CD8-positive, alpha-beta memory T cell (primary cell): ENCODE data around the gene ILK. TPM values are rescaled to one million over a fixed set of nuclear protein-coding genes. Genes with fewer than 3 reads are reported as not detected.

Experiments
- CTCF ChIA-PET: fragments of 350-600 bp; sonication (Branson Sonifier 250); formaldehyde crosslinking; loops from one replicate; lab custom pipeline; 2021; ENCODE audit warnings: antibody characterized with exemption; lab: Charles Lee
- POLR2A ChIA-PET: fragments of 350-600 bp; sonication (Branson Sonifier 250); formaldehyde crosslinking; loops from one replicate; lab custom pipeline; 2021; ENCODE audit warnings: antibody characterized with exemption; lab: Charles Lee
- DNase-seq, 5 donors: peaks; one replicate each; pipeline versions ENCODE4 v3.0.0 to v3.0.0-alpha.2; 2020 to 2022; ENCODE audit warnings: mixed read lengths in 1 of 5
- H3K27ac ChIP-seq: one replicate; pipeline ENCODE4 v1.7.0; 2013; ENCODE audit warnings: low read depth, mild to moderate bottlenecking, low read length, moderate library complexity
- H3K27me3 ChIP-seq: 2 replicates; pipeline ENCODE4 v1.7.0; 2013; ENCODE audit warnings: low read length, mild to moderate bottlenecking; ENCODE audit not compliant: insufficient read depth, poor library complexity, severe bottlenecking
- H3K36me3 ChIP-seq: 2 replicates; pipeline ENCODE4 v1.7.0; 2013; ENCODE audit warnings: mild to moderate bottlenecking, low read length, moderate library complexity; ENCODE audit not compliant: insufficient read depth
- H3K4me1 ChIP-seq: 2 replicates; pipeline ENCODE4 v1.7.0; 2013; ENCODE audit warnings: mild to moderate bottlenecking, low read length, moderate library complexity; ENCODE audit not compliant: insufficient read depth
- H3K4me3 ChIP-seq: 2 replicates; pipeline ENCODE4 v1.7.0; 2013; ENCODE audit warnings: mild to moderate bottlenecking, low read length
- H3K9me3 ChIP-seq: 2 replicates; pipeline ENCODE4 v1.7.0; 2013; ENCODE audit warnings: mild to moderate bottlenecking, low read length
- H3K27ac Mint-ChIP-seq, 8 donors: one replicate each; pipeline ENCODE4 v1.8.0; 2020 to 2021; ENCODE audit warnings: mixed read lengths in 8 of 8, mild to moderate bottlenecking in 6 of 8, inconsistent platforms in 3 of 8, moderate library complexity in 3 of 8
- H3K27me3 Mint-ChIP-seq, 2 donors: one replicate each; pipeline ENCODE4 v1.8.0; 2020 to 2021; ENCODE audit warnings: mixed read lengths in 2 of 2, mild to moderate bottlenecking in 1 of 2, moderate library complexity in 1 of 2
- H3K36me3 Mint-ChIP-seq, 3 donors: one replicate each; pipeline ENCODE4 v1.8.0; 2020 to 2021; ENCODE audit warnings: mixed read lengths in 3 of 3, inconsistent platforms in 1 of 3, mild to moderate bottlenecking in 1 of 3
- H3K4me1 Mint-ChIP-seq, 3 donors: one replicate each; pipeline ENCODE4 v1.8.0; 2020 to 2021; ENCODE audit warnings: mixed read lengths in 3 of 3, inconsistent platforms in 1 of 3, mild to moderate bottlenecking in 1 of 3
- H3K4me3 Mint-ChIP-seq, 7 donors: one replicate each; pipeline ENCODE4 v1.8.0; 2020 to 2021; ENCODE audit warnings: mixed read lengths in 7 of 7, mild to moderate bottlenecking in 6 of 7, moderate library complexity in 4 of 7, inconsistent platforms in 2 of 7
- H3K9me3 Mint-ChIP-seq, 5 donors: one replicate each; pipeline ENCODE4 v1.8.0; 2020 to 2022; ENCODE audit warnings: mixed read lengths in 5 of 5, mild to moderate bottlenecking in 3 of 5, moderate library complexity in 2 of 5, inconsistent platforms in 1 of 5
- polyA plus RNA-seq: library from polyadenylated mRNA; unstranded; fragments of 300-500 nt; fragmentation: Illumina TruSeq; gene quantifications from one replicate; pipeline ENCODE4 v1.2.3, GENCODE V29; 2021
- total RNA-seq, 2 experiments: library from RNA; stranded (reverse); gene quantifications; one replicate each; pipeline ENCODE4 v1.2.3, GENCODE V29; 2021

The ILK gene
- total and polyA plus RNA-seq, 3 experiments from 2014 or later = 90.1 to 111 (median 92.6) TPM

DNA sequence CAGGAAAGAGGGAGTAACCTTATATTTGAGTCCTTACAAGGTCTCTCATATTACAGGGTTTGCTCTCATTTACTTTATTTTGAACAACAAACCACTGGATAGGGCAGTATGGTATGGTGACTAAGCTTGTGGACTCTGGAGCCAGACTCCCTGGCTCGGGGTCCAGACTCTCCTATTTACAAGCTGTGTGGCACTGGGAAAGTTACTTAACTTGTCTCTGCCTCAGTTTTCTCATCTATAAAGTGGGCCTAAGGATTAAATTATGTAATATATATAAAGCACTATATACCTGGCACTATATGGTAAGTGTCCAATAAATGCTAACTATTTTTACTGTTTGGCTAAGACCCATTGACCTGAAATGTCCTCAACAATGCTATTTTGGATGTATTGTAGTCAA, 53.8 kb downstream of the ILK start:
- Mint-ChIP-seq H3K9me3 (no peaks in the 10 kb centered on the region), H3K27me3 (peaks cover 0 to 2% of the 10 kb centered on the region in 2 donors), H3K4me3 (peak overlapping the region; percentile 46 to 74 (median 62)), H3K36me3 (no peaks in the 10 kb centered on the region), H3K4me1 (peaks cover 0 to 3% (median 2%) of the 10 kb centered on the region in 3 donors), H3K27ac (peak overlapping the region in 4 of 8 donors; percentile 0 to 58 (median 28))
- Histone ChIP-seq H3K27ac (no peak overlapping the region), H3K27me3 (no peaks in the 10 kb centered on the region), H3K9me3 (no peaks in the 10 kb centered on the region), H3K36me3 (no peaks in the 10 kb centered on the region), H3K4me1 (peaks cover 20% of the 10 kb centered on the region), H3K4me3 (no peak overlapping the region)
- DNase-seq = no peak
- POLR2A ChIA-PET = interaction anchor here (1.0 to 1.1 kb wide), 2 partner anchors 38 to 45 kb away, joined by 3 read pairs; partner anchors contain the start of gene TPP1
- CTCF ChIA-PET = interaction anchor here (1.0 to 2.4 kb wide), 5 partner anchors 10 to 45 kb away, joined by 3 to 11 read pairs (median 3); partner anchors contain the start of gene MRPL17

DNA sequence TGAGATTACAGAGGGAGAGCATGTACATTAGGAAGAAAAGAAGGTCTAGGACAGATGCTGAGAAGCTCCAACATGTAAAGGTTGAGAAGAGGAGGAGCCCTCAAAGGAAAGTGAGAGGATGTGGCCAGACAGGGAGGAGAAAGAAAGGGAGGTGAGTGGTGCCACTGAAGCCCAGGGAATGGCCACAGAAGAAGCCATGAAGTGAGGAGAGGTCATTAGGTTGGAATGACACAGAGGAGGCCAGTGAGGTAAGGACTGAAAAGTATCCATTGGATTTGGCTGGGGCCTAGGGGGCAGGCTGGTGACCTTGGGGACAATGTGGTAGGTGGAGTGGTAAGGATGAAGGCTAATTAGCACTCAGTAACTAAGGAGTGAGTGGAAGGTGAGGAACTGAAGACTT, 55.1 kb downstream of the ILK start:
- Mint-ChIP-seq H3K4me1 (peaks cover 2 to 8% (median 3%) of the 10 kb centered on the region in 3 donors), H3K27ac (no peak overlapping the region), H3K9me3 (no peaks in the 10 kb centered on the region), H3K4me3 (no peak overlapping the region), H3K36me3 (no peaks in the 10 kb centered on the region), H3K27me3 (peaks cover 0 to 2% of the 10 kb centered on the region in 2 donors)
- DNase-seq = no peak
- Histone ChIP-seq H3K27ac (no peak overlapping the region), H3K4me1 (peaks cover 11% of the 10 kb centered on the region), H3K27me3 (no peaks in the 10 kb centered on the region), H3K36me3 (no peaks in the 10 kb centered on the region), H3K4me3 (no peak overlapping the region), H3K9me3 (no peaks in the 10 kb centered on the region)
- POLR2A ChIA-PET = interaction anchor here (0.6 kb wide), 1 partner anchor 25 kb away, joined by 3 read pairs; the partner anchor contains the start of gene MRPL17
- CTCF ChIA-PET = interaction anchor here (1.4 to 2.4 kb wide), 3 partner anchors 9 to 25 kb away, joined by 4 to 11 read pairs (median 7); partner anchors contain the start of gene MRPL17

Other genes starting within 250 kb of the ILK start
- 10 to 100 TPM; 30.4 to 30.9 TPM for gene SMPD1, start 213.3 kb upstream of the ILK start, total RNA-seq
- gene SMPD1, start 213.3 kb upstream of the ILK start, polyA plus RNA-seq = 17.3 TPM
- 10 to 100 TPM; 41.7 to 43.6 TPM for gene APBB1, start 184.7 kb upstream of the ILK start, total RNA-seq
- 80.2 TPM for gene APBB1, start 184.7 kb upstream of the ILK start, polyA plus RNA-seq
- under 1 TPM in 1 of 2 experiments, not detected in 1; 0.27 TPM for gene HPX, start 162.8 kb upstream of the ILK start, total RNA-seq
- gene HPX, start 162.8 kb upstream of the ILK start, polyA plus RNA-seq = not detected
- gene TRIM3, start 129.8 kb upstream of the ILK start, total RNA-seq = 1 to 10 TPM; 6.4 to 6.8 TPM
- 2.4 TPM for gene TRIM3, start 129.8 kb upstream of the ILK start, polyA plus RNA-seq
- gene ARFIP2, start 122.4 kb upstream of the ILK start, total RNA-seq = 10 to 100 TPM; 46.9 to 47.5 TPM
- 35.2 TPM for gene ARFIP2, start 122.4 kb upstream of the ILK start, polyA plus RNA-seq
- gene TIMM10B, start 122.3 kb upstream of the ILK start, total RNA-seq = 10 to 100 TPM; 43.6 to 46.3 TPM
- gene TIMM10B, start 122.3 kb upstream of the ILK start, polyA plus RNA-seq = 32.1 TPM
- gene DNHD1, start 106.5 kb upstream of the ILK start, total RNA-seq = 1 to 10 TPM; 8.0 to 9.2 TPM
- 1.9 TPM for gene DNHD1, start 106.5 kb upstream of the ILK start, polyA plus RNA-seq
- 10 to 100 TPM; 42.0 to 44.7 TPM for gene RRP8, start 158 bp upstream of the ILK start, total RNA-seq
- gene RRP8, start 158 bp upstream of the ILK start, polyA plus RNA-seq = 21.1 TPM
- 100 to 1,000 TPM; 173 to 175 TPM for gene TAF10, start 8.4 kb downstream of the ILK start, total RNA-seq
- gene TAF10, start 8.4 kb downstream of the ILK start, polyA plus RNA-seq = 336 TPM
- gene TPP1, start 15.6 kb downstream of the ILK start, total RNA-seq = 10 to 100 TPM; 57.2 to 61.6 TPM
- 165 TPM for gene TPP1, start 15.6 kb downstream of the ILK start, polyA plus RNA-seq
- gene DCHS1, start 52.0 kb downstream of the ILK start, total RNA-seq = under 1 TPM; 0.89 to 0.96 TPM
- gene DCHS1, start 52.0 kb downstream of the ILK start, polyA plus RNA-seq = 1.5 TPM
- gene MRPL17, start 79.6 kb downstream of the ILK start, total RNA-seq = 100 to 1,000 TPM; 124 to 129 TPM
- 24.3 TPM for gene MRPL17, start 79.6 kb downstream of the ILK start, polyA plus RNA-seq
- not detected for gene OR2AG2, start 168.2 kb downstream of the ILK start, total RNA-seq
- not detected for gene OR2AG2, start 168.2 kb downstream of the ILK start, polyA plus RNA-seq
- gene OR2AG1, start 179.2 kb downstream of the ILK start, total RNA-seq = not detected
- not detected for gene OR2AG1, start 179.2 kb downstream of the ILK start, polyA plus RNA-seq
- not detected for gene OR6A2, start 195.9 kb downstream of the ILK start, total RNA-seq
- gene OR6A2, start 195.9 kb downstream of the ILK start, polyA plus RNA-seq = not detected
- gene OR10A5, start 241.9 kb downstream of the ILK start, total RNA-seq = not detected
- gene OR10A5, start 241.9 kb downstream of the ILK start, polyA plus RNA-seq = not detected